GM23338 (cell line): ENCODE results near the gene BGLAP. TPM values are rescaled to one million over a fixed set of nuclear protein-coding genes. Genes with fewer than 3 reads are reported as not detected.

Source experiments
- ATAC-seq: fragments of 200-7000 bp; cut with Tn5 transposase; 3 replicates; pipeline ENCODE4 v1.9.1; 2020
- DNase-seq: peaks from one replicate; pipeline ENCODE4 v3.0.0-alpha.2; 2015; ENCODE audit warnings: low spot score
- H2AFZ ChIP-seq: fragments of 200-600 bp; sonication (generic); 2 replicates; pipeline ENCODE4 v1.8.0; 2016; ENCODE audit warnings: antibody characterized with exemption, mild to moderate bottlenecking, moderate library complexity
- H3F3A ChIP-seq: fragments of 200-600 bp; sonication (generic); replicated peaks from 2 replicates; pipeline ENCODE4 v1.8.0; 2017; ENCODE audit warnings: antibody characterized with exemption, mixed run types, low read depth
- H3K27ac ChIP-seq: fragments of 200-600 bp; sonication (generic); 2 replicates; pipeline ENCODE4 v1.6.1; 2016; ENCODE audit warnings: low read depth
- H3K27me3 ChIP-seq: fragments of 200-600 bp; sonication (generic); 2 replicates; pipeline ENCODE4 v1.8.0; 2016; ENCODE audit warnings: mild to moderate bottlenecking, mixed run types, moderate library complexity; ENCODE audit not compliant: insufficient read depth
- H3K36me3 ChIP-seq: fragments of 200-600 bp; sonication (generic); 2 replicates; pipeline ENCODE4 v1.8.0; 2016; ENCODE audit warnings: mild to moderate bottlenecking; ENCODE audit not compliant: insufficient read depth
- H3K4me1 ChIP-seq: fragments of 200-600 bp; sonication (generic); 2 replicates; pipeline ENCODE4 v1.8.0; 2016; ENCODE audit warnings: mild to moderate bottlenecking, moderate library complexity; ENCODE audit not compliant: insufficient read depth
- H3K4me2 ChIP-seq: fragments of 200-600 bp; sonication (generic); 2 replicates; pipeline ENCODE4 v1.7.1; 2017; ENCODE audit warnings: mixed run types
- H3K4me3 ChIP-seq: fragments of 200-600 bp; sonication (generic); 2 replicates; pipeline ENCODE4 v1.6.1; 2016; ENCODE audit warnings: mixed run types
- H3K79me2 ChIP-seq: fragments of 200-600 bp; sonication (generic); replicated peaks from 2 replicates; pipeline ENCODE4 v1.8.0; 2017; ENCODE audit warnings: mild to moderate bottlenecking; ENCODE audit not compliant: insufficient read depth
- H3K9me2 ChIP-seq: fragments of 200-600 bp; sonication (generic); 2 replicates; pipeline ENCODE4 v1.8.0; 2017; ENCODE audit not compliant: insufficient read depth
- H4K20me1 ChIP-seq: fragments of 200-600 bp; sonication (generic); replicated peaks from 2 replicates; pipeline ENCODE4 v1.8.0; 2017; ENCODE audit warnings: mild to moderate bottlenecking; ENCODE audit not compliant: insufficient read depth
- H3K27ac Mint-ChIP-seq: 2 replicates; pipeline ENCODE4 v1.8.0; 2020; ENCODE audit warnings: inconsistent platforms, mild to moderate bottlenecking, moderate library complexity, mixed read lengths
- H3K27me3 Mint-ChIP-seq: 3 replicates; pipeline ENCODE4 v1.8.0; 2022; ENCODE audit warnings: low read depth, mild to moderate bottlenecking, moderate library complexity, mixed read lengths, inconsistent platforms; ENCODE audit not compliant: insufficient read depth, poor library complexity
- H3K36me3 Mint-ChIP-seq: 3 replicates; pipeline ENCODE4 v1.8.0; 2021; ENCODE audit warnings: low read depth, mild to moderate bottlenecking, inconsistent platforms, moderate library complexity, mixed read lengths
- H3K4me1 Mint-ChIP-seq: 3 replicates; pipeline ENCODE4 v1.8.0; 2020; ENCODE audit warnings: mild to moderate bottlenecking, inconsistent platforms, mixed read lengths
- H3K4me3 Mint-ChIP-seq: 3 replicates; pipeline ENCODE4 v1.8.0; 2021; ENCODE audit warnings: moderate library complexity, mild to moderate bottlenecking, inconsistent platforms, mixed read lengths
- H3K9me3 Mint-ChIP-seq: 3 replicates; pipeline ENCODE4 v1.8.0; 2020; ENCODE audit warnings: moderate library complexity, mild to moderate bottlenecking, inconsistent platforms, mixed read lengths
- CREB1 ChIP-seq: fragments of 250-450 bp; sonication (Bioruptor Pico); IDR thresholded peaks from 2 replicates; pipeline ENCODE4 v1.5.0; 2020; ENCODE audit warnings: low read depth, mild to moderate bottlenecking, moderate library complexity
- EZH2 ChIP-seq: fragments of 200-600 bp; sonication (generic); IDR thresholded peaks from one replicate; pipeline ENCODE4 v1.8.0; 2017; ENCODE audit warnings: antibody characterized with exemption, mild to moderate bottlenecking, low read depth; ENCODE audit not compliant: unreplicated experiment
- JUNB ChIP-seq: IDR thresholded peaks from one replicate; pipeline ENCODE4 v1.6.1; 2016; ENCODE audit warnings: antibody characterized with exemption; ENCODE audit not compliant: unreplicated experiment
- NANOG ChIP-seq: IDR thresholded peaks from 2 replicates; pipeline ENCODE4 v1.6.1; 2016; ENCODE audit warnings: antibody characterized with exemption, borderline replicate concordance
- POLR2AphosphoS5 ChIP-seq: IDR thresholded peaks from 2 replicates; pipeline ENCODE4 v1.6.1; 2016; ENCODE audit warnings: antibody characterized with exemption, low read depth
- polyA plus RNA-seq: library from polyadenylated mRNA; unstranded; fragments of >200 nt; fragmentation: Nextera tagmentation; extraction: Ambion mirVana; gene quantifications from 2 replicates; pipeline ENCODE4 v1.2.1, GENCODE V29; 2016
- total RNA-seq: library from RNA; depleted of rRNA; stranded (reverse); fragments of >200 nt; shearing (Covaris generic); gene quantifications from 2 replicates; pipeline ENCODE4 v1.2.3, GENCODE V29; 2014
- TF ChIP-seq, protein P1 (sequence below): fragments of 250-450 bp; sonication (Bioruptor Pico); IDR thresholded peaks from 2 replicates; pipeline ENCODE4 v1.5.0; 2020; ENCODE audit warnings: mild to moderate bottlenecking, moderate library complexity
- TF ChIP-seq, protein P2 (sequence below), 2 experiments: fragments of 200-600 bp in 1 of 2; sonication (generic) in 1 of 2; conservative IDR thresholded peaks; 2 replicates each; pipeline versions ENCODE4 v1.5.1 to v1.6.1; 2016 to 2017; ENCODE audit warnings: antibody characterized with exemption in 2 of 2, low read depth in 2 of 2, mild to moderate bottlenecking in 2 of 2, moderate library complexity in 1 of 2
- TF ChIP-seq, protein P3 (sequence below): IDR thresholded peaks from one replicate; pipeline ENCODE4 v1.6.1; 2018; ENCODE audit warnings: antibody characterized with exemption; ENCODE audit not compliant: unreplicated experiment

The BGLAP gene
- total and polyA plus RNA-seq, 2 experiments from 2014 or later: 0.36 to 0.42 TPM

DNA sequence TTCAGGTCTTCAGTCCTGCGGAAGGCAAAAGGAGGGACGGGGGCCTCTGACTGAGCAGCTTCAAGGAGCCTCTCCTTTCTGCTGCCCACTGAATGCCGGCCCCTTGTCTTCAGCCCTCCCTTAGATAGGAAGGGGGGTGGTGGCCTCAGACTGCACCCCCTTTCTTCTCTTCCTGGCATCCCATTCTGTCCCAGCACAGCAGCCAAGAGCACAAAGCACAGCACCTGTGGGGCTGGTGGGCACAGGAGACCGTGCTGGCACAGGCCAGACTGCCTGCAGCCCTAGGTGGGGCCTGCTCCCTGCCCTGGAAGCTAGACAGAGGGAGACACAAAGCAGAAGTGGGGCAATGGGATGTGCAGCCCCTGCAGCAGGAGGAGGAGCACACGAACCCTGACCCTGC is 7.6 kb downstream of the BGLAP start (continued):
- TF ChIP-seq, protein P1, sequence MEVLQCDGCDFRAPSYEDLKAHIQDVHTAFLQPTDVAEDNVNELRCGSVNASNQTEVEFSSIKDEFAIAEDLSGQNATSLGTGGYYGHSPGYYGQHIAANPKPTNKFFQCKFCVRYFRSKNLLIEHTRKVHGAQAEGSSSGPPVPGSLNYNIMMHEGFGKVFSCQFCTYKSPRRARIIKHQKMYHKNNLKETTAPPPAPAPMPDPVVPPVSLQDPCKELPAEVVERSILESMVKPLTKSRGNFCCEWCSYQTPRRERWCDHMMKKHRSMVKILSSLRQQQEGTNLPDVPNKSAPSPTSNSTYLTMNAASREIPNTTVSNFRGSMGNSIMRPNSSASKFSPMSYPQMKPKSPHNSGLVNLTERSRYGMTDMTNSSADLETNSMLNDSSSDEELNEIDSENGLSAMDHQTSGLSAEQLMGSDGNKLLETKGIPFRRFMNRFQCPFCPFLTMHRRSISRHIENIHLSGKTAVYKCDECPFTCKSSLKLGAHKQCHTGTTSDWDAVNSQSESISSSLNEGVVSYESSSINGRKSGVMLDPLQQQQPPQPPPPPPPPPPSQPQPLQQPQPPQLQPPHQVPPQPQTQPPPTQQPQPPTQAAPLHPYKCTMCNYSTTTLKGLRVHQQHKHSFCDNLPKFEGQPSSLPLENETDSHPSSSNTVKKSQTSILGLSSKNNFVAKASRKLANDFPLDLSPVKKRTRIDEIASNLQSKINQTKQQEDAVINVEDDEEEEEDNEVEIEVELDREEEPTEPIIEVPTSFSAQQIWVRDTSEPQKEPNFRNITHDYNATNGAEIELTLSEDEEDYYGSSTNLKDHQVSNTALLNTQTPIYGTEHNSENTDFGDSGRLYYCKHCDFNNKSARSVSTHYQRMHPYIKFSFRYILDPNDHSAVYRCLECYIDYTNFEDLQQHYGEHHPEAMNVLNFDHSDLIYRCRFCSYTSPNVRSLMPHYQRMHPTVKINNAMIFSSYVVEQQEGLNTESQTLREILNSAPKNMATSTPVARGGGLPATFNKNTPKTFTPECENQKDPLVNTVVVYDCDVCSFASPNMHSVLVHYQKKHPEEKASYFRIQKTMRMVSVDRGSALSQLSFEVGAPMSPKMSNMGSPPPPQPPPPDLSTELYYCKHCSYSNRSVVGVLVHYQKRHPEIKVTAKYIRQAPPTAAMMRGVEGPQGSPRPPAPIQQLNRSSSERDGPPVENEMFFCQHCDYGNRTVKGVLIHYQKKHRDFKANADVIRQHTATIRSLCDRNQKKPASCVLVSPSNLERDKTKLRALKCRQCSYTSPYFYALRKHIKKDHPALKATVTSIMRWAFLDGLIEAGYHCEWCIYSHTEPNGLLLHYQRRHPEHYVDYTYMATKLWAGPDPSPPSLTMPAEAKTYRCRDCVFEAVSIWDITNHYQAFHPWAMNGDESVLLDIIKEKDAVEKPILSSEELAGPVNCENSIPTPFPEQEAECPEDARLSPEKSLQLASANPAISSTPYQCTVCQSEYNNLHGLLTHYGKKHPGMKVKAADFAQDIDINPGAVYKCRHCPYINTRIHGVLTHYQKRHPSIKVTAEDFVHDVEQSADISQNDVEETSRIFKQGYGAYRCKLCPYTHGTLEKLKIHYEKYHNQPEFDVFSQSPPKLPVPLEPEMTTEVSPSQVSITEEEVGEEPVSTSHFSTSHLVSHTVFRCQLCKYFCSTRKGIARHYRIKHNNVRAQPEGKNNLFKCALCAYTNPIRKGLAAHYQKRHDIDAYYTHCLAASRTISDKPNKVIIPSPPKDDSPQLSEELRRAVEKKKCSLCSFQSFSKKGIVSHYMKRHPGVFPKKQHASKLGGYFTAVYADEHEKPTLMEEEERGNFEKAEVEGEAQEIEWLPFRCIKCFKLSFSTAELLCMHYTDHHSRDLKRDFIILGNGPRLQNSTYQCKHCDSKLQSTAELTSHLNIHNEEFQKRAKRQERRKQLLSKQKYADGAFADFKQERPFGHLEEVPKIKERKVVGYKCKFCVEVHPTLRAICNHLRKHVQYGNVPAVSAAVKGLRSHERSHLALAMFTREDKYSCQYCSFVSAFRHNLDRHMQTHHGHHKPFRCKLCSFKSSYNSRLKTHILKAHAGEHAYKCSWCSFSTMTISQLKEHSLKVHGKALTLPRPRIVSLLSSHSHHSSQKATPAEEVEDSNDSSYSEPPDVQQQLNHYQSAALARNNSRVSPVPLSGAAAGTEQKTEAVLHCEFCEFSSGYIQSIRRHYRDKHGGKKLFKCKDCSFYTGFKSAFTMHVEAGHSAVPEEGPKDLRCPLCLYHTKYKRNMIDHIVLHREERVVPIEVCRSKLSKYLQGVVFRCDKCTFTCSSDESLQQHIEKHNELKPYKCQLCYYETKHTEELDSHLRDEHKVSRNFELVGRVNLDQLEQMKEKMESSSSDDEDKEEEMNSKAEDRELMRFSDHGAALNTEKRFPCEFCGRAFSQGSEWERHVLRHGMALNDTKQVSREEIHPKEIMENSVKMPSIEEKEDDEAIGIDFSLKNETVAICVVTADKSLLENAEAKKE: no peak
- no peak for TF ChIP-seq POLR2AphosphoS5
- no peak for TF ChIP-seq EZH2
- TF ChIP-seq, protein P2, sequence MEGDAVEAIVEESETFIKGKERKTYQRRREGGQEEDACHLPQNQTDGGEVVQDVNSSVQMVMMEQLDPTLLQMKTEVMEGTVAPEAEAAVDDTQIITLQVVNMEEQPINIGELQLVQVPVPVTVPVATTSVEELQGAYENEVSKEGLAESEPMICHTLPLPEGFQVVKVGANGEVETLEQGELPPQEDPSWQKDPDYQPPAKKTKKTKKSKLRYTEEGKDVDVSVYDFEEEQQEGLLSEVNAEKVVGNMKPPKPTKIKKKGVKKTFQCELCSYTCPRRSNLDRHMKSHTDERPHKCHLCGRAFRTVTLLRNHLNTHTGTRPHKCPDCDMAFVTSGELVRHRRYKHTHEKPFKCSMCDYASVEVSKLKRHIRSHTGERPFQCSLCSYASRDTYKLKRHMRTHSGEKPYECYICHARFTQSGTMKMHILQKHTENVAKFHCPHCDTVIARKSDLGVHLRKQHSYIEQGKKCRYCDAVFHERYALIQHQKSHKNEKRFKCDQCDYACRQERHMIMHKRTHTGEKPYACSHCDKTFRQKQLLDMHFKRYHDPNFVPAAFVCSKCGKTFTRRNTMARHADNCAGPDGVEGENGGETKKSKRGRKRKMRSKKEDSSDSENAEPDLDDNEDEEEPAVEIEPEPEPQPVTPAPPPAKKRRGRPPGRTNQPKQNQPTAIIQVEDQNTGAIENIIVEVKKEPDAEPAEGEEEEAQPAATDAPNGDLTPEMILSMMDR (conservative IDR thresholded peaks at IDR 0.05; ENCODE audit: low read depth in 2 of 2): no peak
- TF ChIP-seq CREB1: no peak

DNA sequence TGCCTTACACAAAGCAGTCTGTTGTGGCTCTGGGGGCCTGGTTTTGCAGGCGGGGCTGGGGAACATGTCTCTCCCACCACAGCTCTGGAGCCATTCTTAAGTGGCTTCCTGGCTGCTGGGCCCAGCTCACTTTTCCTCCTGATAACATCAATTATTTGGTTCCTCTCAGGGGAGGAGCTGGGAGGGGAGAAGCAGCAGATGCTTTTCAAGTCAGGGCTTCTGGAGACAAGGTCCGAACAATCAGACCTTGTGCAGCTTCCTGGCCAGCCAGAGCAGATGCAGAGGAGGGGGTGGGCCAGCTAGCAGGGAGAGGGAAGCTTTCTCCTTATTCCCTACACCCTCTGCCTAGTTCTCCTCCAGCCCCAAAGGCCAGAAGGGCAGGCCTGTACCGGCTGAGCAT is 9.5 kb downstream of the BGLAP start:
- no peak overlapping the region for H3K27ac ChIP-seq
- Mint-ChIP-seq H3K9me3 (no peaks in the 10 kb centered on the region), H3K27ac (no peak overlapping the region), H3K27me3 (peaks cover 16% of the 10 kb centered on the region), H3K4me3 (no peak overlapping the region), H3K4me1 (peaks cover 17% of the 10 kb centered on the region), H3K36me3 (peaks cover 58% of the 10 kb centered on the region)
- peaks cover 8% of the 10 kb centered on the region for H3F3A ChIP-seq
- no peak overlapping the region for H3K4me3 ChIP-seq
- DNase-seq (no peak), ATAC-seq (no peak)
- H2AFZ ChIP-seq: no peak overlapping the region
- peaks cover 23% of the 10 kb centered on the region for H3K36me3 ChIP-seq
- no peaks in the 10 kb centered on the region for H4K20me1 ChIP-seq
- H3K4me1 ChIP-seq: peaks cover 15% of the 10 kb centered on the region
- H3K4me2 ChIP-seq: no peak overlapping the region
- H3K79me2 ChIP-seq: no peaks in the 10 kb centered on the region
- H3K9me2 ChIP-seq: no peaks in the 10 kb centered on the region
- no peaks in the 10 kb centered on the region for H3K27me3 ChIP-seq
- TF ChIP-seq NANOG (no peak), JUNB (no peak)
- TF ChIP-seq, protein P3, sequence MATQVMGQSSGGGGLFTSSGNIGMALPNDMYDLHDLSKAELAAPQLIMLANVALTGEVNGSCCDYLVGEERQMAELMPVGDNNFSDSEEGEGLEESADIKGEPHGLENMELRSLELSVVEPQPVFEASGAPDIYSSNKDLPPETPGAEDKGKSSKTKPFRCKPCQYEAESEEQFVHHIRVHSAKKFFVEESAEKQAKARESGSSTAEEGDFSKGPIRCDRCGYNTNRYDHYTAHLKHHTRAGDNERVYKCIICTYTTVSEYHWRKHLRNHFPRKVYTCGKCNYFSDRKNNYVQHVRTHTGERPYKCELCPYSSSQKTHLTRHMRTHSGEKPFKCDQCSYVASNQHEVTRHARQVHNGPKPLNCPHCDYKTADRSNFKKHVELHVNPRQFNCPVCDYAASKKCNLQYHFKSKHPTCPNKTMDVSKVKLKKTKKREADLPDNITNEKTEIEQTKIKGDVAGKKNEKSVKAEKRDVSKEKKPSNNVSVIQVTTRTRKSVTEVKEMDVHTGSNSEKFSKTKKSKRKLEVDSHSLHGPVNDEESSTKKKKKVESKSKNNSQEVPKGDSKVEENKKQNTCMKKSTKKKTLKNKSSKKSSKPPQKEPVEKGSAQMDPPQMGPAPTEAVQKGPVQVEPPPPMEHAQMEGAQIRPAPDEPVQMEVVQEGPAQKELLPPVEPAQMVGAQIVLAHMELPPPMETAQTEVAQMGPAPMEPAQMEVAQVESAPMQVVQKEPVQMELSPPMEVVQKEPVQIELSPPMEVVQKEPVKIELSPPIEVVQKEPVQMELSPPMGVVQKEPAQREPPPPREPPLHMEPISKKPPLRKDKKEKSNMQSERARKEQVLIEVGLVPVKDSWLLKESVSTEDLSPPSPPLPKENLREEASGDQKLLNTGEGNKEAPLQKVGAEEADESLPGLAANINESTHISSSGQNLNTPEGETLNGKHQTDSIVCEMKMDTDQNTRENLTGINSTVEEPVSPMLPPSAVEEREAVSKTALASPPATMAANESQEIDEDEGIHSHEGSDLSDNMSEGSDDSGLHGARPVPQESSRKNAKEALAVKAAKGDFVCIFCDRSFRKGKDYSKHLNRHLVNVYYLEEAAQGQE: no peak
